K562 (cell line): ENCODE results near the gene FEN1. TPM values are rescaled to one million over a fixed set of nuclear protein-coding genes. Genes with fewer than 3 reads are reported as not detected.
A peak's percentile ranks its signal among the peaks of the same experiment; 100 is the strongest.

Source experiments
- ATAC-seq: fragments of 200-7000 bp; cut with Tn5 transposase; 3 replicates; pipeline ENCODE4 v1.9.1; 2020; ENCODE audit warnings: moderate library complexity
- BruUV-seq: library from RNA; stranded (reverse); fragments of 400-500 nt; replicated peaks from 2 replicates; lab custom pipeline; 2021; lab: Mats Ljungman, UMichigan
- CTCF ChIA-PET: fragments of 300-600 bp; formaldehyde crosslinking; extraction: SDS; loops from one replicate; lab custom pipeline; 2021; ENCODE audit warnings: low intra/inter-chr PET ratio; lab: Yijun Ruan, JAX
- POLR2A ChIA-PET: fragments of 300-600, 350-650 bp; sonication (Branson Sonifier 250); formaldehyde crosslinking; extraction: SDS; loops from one replicate; lab custom pipeline; 2021; ENCODE audit warnings: antibody characterized with exemption, inconsistent platforms; lab: Yijun Ruan, JAX
- DNase-seq, 4 experiments: peaks; one replicate each; pipeline versions ENCODE4 v3.0.0 to v3.0.0-alpha.2; 2011 to 2018; ENCODE audit warnings: low spot score in 3 of 4, mixed read lengths in 3 of 4; ENCODE audit errors: extremely low read depth in 1 of 4
- FAIRE-seq: peaks from 2 replicates; lab custom pipeline; 2011; peaks lifted over from hg19 to GRCh38; lab: Jason Lieb, UNC
- H2AFZ ChIP-seq: 2 replicates; pipeline ENCODE4 v1.6.0; 2011; ENCODE audit warnings: low read depth, low read length, control low read depth, inconsistent platforms
- H3K27ac ChIP-seq: fragments of 200-600 bp; 3 replicates; pipeline ENCODE4 v1.8.0; 2011; ENCODE audit warnings: low read depth, mild to moderate bottlenecking, control low read depth, inconsistent platforms, low read length, moderate library complexity, mixed read lengths; ENCODE audit errors: extremely low read depth
- H3K27me3 ChIP-seq, 2 experiments: fragments of 300-600 bp in 1 of 2; 2 replicates in 1 of 2; 3 replicates in 1 of 2; pipeline versions ENCODE4 v1.6.0 to v1.8.0; 2011; ENCODE audit warnings: inconsistent platforms in 2 of 2, low read length in 2 of 2, mild to moderate bottlenecking in 1 of 2, mixed read lengths in 1 of 2, moderate library complexity in 1 of 2; ENCODE audit not compliant: control insufficient read depth in 2 of 2, insufficient read depth in 2 of 2
- H3K36me3 ChIP-seq: fragments of 300-600 bp; 3 replicates; pipeline ENCODE4 v1.8.0; 2011; ENCODE audit warnings: mild to moderate bottlenecking, low read length, inconsistent platforms; ENCODE audit not compliant: control insufficient read depth, insufficient read depth
- H3K4me1 ChIP-seq, 2 experiments: fragments of 200-600 bp in 1 of 2; replicated peaks in 1 of 2; 2 replicates in 1 of 2; 3 replicates in 1 of 2; pipeline versions ENCODE4 v1.5.1 to v1.8.0; 2011; ENCODE audit warnings: inconsistent platforms in 2 of 2, low read length in 2 of 2, mild to moderate bottlenecking in 1 of 2, mixed read lengths in 1 of 2, moderate library complexity in 1 of 2; ENCODE audit not compliant: control insufficient read depth in 2 of 2, insufficient read depth in 2 of 2
- H3K4me2 ChIP-seq: 2 replicates; pipeline ENCODE4 v1.6.1; 2011; ENCODE audit warnings: low read length, control low read depth, inconsistent platforms, mixed read lengths; ENCODE audit not compliant: insufficient read depth
- H3K4me3 ChIP-seq: fragments of 200-600 bp; sonication (generic), shearing (Covaris generic); 2 replicates; pipeline ENCODE4 v1.5.1; 2016; ENCODE audit warnings: control low read depth, inconsistent platforms
- H3K79me2 ChIP-seq: fragments of 200-600 bp; 3 replicates; pipeline ENCODE4 v1.8.0; 2011; ENCODE audit warnings: low read length, inconsistent platforms; ENCODE audit not compliant: control insufficient read depth, insufficient read depth
- H3K9ac ChIP-seq, 2 experiments: 2 replicates each; pipeline versions ENCODE4 v1.6.0 to v1.6.1; 2011; ENCODE audit warnings: low read depth in 2 of 2, low read length in 2 of 2, control low read depth in 1 of 2, inconsistent platforms in 1 of 2, mild to moderate bottlenecking in 1 of 2, mixed read lengths in 1 of 2; ENCODE audit not compliant: insufficient read depth in 1 of 2
- H3K9me1 ChIP-seq: one replicate; pipeline ENCODE4 v1.6.0; 2011; ENCODE audit warnings: inconsistent platforms, mild to moderate bottlenecking, low read length, moderate library complexity; ENCODE audit not compliant: control insufficient read depth, insufficient read depth
- H3K9me3 ChIP-seq: replicated peaks from 2 replicates; pipeline ENCODE4 v1.5.1; 2011; ENCODE audit warnings: low read depth, low read length, inconsistent platforms; ENCODE audit not compliant: control insufficient read depth, insufficient read depth
- H4K20me1 ChIP-seq: replicated peaks from 2 replicates; pipeline ENCODE4 v1.6.1; 2011; ENCODE audit warnings: low read length, inconsistent platforms, mixed read lengths; ENCODE audit not compliant: control insufficient read depth, insufficient read depth
- ARID1B ChIP-seq: fragments of 450-650 bp; IDR thresholded peaks from 2 replicates; pipeline ENCODE4 v1.6.1; 2016; ENCODE audit warnings: antibody characterized with exemption, mild to moderate bottlenecking, inconsistent platforms
- CREM ChIP-seq: IDR thresholded peaks from 2 replicates; pipeline ENCODE4 v1.6.1; 2014; ENCODE audit warnings: antibody characterized with exemption, low read depth
- CTBP1 ChIP-seq: fragments of 450-650 bp; IDR thresholded peaks from 2 replicates; pipeline ENCODE4 v1.6.1; 2016; ENCODE audit warnings: borderline replicate concordance
- DEAF1 ChIP-seq: fragments of 450-650 bp; formaldehyde crosslinking; IDR thresholded peaks from 2 replicates; pipeline ENCODE4 v1.4.0; 2020; ENCODE audit warnings: mild to moderate bottlenecking, moderate library complexity
- ETV1 ChIP-seq: fragments of 450-650 bp; conservative IDR thresholded peaks from 2 replicates; pipeline ENCODE4 v1.6.1; 2016; ENCODE audit warnings: missing genetic modification characterization, control low read depth, low read depth, missing compliant biosample characterization
- GABPA ChIP-seq: fragments of 200-800 bp; sonication (Bioruptor generic); conservative IDR thresholded peaks from 2 replicates; pipeline ENCODE4 v1.6.1; 2016; ENCODE audit warnings: low read depth, missing genetic modification characterization, missing compliant biosample characterization
- HCFC1 ChIP-seq: IDR thresholded peaks from 2 replicates; pipeline ENCODE4 v1.6.1; 2012; ENCODE audit warnings: low read depth, low read length, improper control_type of control experiment
- KLF16 ChIP-seq: IDR thresholded peaks from 2 replicates; pipeline ENCODE4 v1.6.1; 2016; ENCODE audit warnings: antibody characterized with exemption
- NR2C1 ChIP-seq, 2 experiments: fragments of 450-650 bp; IDR thresholded peaks; 2 replicates each; pipeline ENCODE4 v1.6.1; 2017; ENCODE audit warnings: mild to moderate bottlenecking in 2 of 2, antibody characterized with exemption in 1 of 2, inconsistent platforms in 1 of 2, missing compliant biosample characterization in 1 of 2, missing genetic modification characterization in 1 of 2
- SMARCC2 ChIP-seq: fragments of 450-650 bp; IDR thresholded peaks from 2 replicates; pipeline ENCODE4 v1.6.1; 2017; ENCODE audit warnings: antibody characterized with exemption, moderate library complexity, mild to moderate bottlenecking, low read depth
- XRCC5 ChIP-seq: fragments of 200-400 bp; formaldehyde crosslinking; IDR thresholded peaks from 2 replicates; pipeline ENCODE4 v1.6.1; 2017; ENCODE audit warnings: low read depth, mild to moderate bottlenecking, low read length
- ZNF740 ChIP-seq, 3 experiments: fragments of 200-800 bp in 1 of 3; sonication (Bioruptor generic) in 1 of 3; sonication (generic) in 1 of 3; formaldehyde crosslinking in 1 of 3; IDR thresholded peaks; 2 replicates each; pipeline versions ENCODE4 v1.6.1 to v1.8.0; 2016 to 2022; ENCODE audit warnings: mild to moderate bottlenecking in 2 of 3, missing compliant biosample characterization in 2 of 3, missing genetic modification characterization in 2 of 3, missing genetic modification reagents in 1 of 3
- WGBS: fragments of 100-300 bp; shearing (Covaris generic); methylation state at CpG from one replicate; pipeline ENCODE4 v1.1.6; 2016; ENCODE audit warnings: low coverage, mixed read lengths; ENCODE audit not compliant: insufficient coverage; ENCODE audit errors: missing lambda C conversion rate; 5-methylcytosine and 5-hydroxymethylcytosine counted together
- in situ Hi-C: fragments of 300-500 bp; cut with MboI; formaldehyde crosslinking; loops from 4 replicates; pipeline ENCODE4 v1.15.0; 2018; ENCODE audit warnings: inconsistent platforms, mixed read lengths
- intact Hi-C: fragments of 100-400 bp; cut with micrococcal nuclease; formaldehyde crosslinking; loops from 2 replicates; pipeline ENCODE4 v1.14.2; 2022
- polyA plus RNA-seq, 8 experiments: library from polyadenylated mRNA; depleted of rRNA in 4 of 8; stranded (reverse) in 5 of 8; unstranded in 3 of 8; fragments of >200 nt; fragmentation: Nextera tagmentation in 2 of 8; fragmentation: Illumina TruSeq in 1 of 8; extraction: Ambion mirVana in 2 of 8; extraction: Trizol in 1 of 8; gene quantifications; 2 replicates each; pipeline versions ENCODE4 v1.2.1 to v1.2.3, GENCODE V29; 2011 to 2014; ENCODE audit warnings: inconsistent platforms in 1 of 8, missing spikeins in 1 of 8
- total RNA-seq, 7 experiments: library from RNA; depleted of rRNA in 6 of 7; stranded (reverse); fragments of >200 nt in 6 of 7; fragmentation: Illumina TruSeq in 2 of 7; extraction: Trizol in 2 of 7; gene quantifications; 2 replicates each; pipeline versions ENCODE4 v1.2.1 to v1.2.3, GENCODE V29; 2011 to 2021; ENCODE audit warnings: low replicate concordance in 1 of 7
- TF ChIP-seq, protein P1 (sequence below): fragments of 250-450 bp; sonication (Bioruptor Pico); IDR thresholded peaks from 2 replicates; pipeline ENCODE4 v1.8.0; 2022; ENCODE audit warnings: moderate library complexity, mild to moderate bottlenecking, inconsistent platforms
- TF ChIP-seq, protein P2 (sequence below), 3 experiments: IDR thresholded peaks in 2 of 3; conservative IDR thresholded peaks in 1 of 3; 2 replicates each; pipeline ENCODE4 v1.5.1; 2011 to 2012; ENCODE audit warnings: low read length in 3 of 3, mild to moderate bottlenecking in 3 of 3, control low read depth in 2 of 3, improper control_type of control experiment in 1 of 3, inconsistent platforms in 1 of 3, low read depth in 1 of 3, mixed read lengths in 1 of 3, moderate library complexity in 1 of 3; ENCODE audit not compliant: insufficient read depth in 2 of 3

The FEN1 gene
- total and polyA plus RNA-seq, 9 of the 15 experiments (the other 6 are each of a cell fraction or from before 2014, with no cell fraction given) = 58.1 to 156 (median 137) TPM

GRCh38 chr11:61747192-61747966 is 45.3 kb upstream of the FEN1 start:
- H3K27ac ChIP-seq = no peak overlapping the region
- 31% methylated on average over 17 of the region's 19 CpGs for WGBS
- in situ Hi-C loops = loop anchor here (5.0 kb wide), 1 partner anchor 45 kb away; the partner anchor contains the start of genes FEN1 and TMEM258
- intact Hi-C loops = loop anchor here (5.0 kb wide), 1 partner anchor 360 kb away; no protein-coding TSS in a partner anchor
- H3K9me1 ChIP-seq = no peaks in the 10 kb centered on the region
- H3K4me3 ChIP-seq = no peak overlapping the region
- peak overlapping the region; percentile 97 for H2AFZ ChIP-seq
- no peaks in the 10 kb centered on the region for H3K9me3 ChIP-seq
- FAIRE-seq = peak; percentile 74
- H3K27me3 ChIP-seq = no peaks in the 10 kb centered on the region
- ATAC-seq = peak; percentile 90
- no peaks in the 10 kb centered on the region for H4K20me1 ChIP-seq
- H3K36me3 ChIP-seq = no peaks in the 10 kb centered on the region
- H3K4me1 ChIP-seq = peaks cover 43 to 84% of the 10 kb centered on the region in 2 experiments
- no peaks in the 10 kb centered on the region for H3K79me2 ChIP-seq
- no peak overlapping the region for H3K4me2 ChIP-seq
- BruUV-seq = no TSS peak
- POLR2A ChIA-PET = interaction anchor here (0.6 to 2.2 kb wide), 5 partner anchors 33 to 1939 kb away, joined by 3 to 8 read pairs (median 4); partner anchors contain the start of genes FEN1 and TMEM258
- DNase-seq = peak; percentile 86 to 90 (median 88)
- CTCF ChIA-PET = interaction anchor here (0.6 to 1.5 kb wide), 8 partner anchors 14 to 1058 kb away, joined by 3 to 10 read pairs (median 3); partner anchors contain the start of gene NXF1
- H3K9ac ChIP-seq = peak overlapping the region; percentile 30 to 69; a peak in 3 of 4 replicates
- TF ChIP-seq CTBP1 (peak; percentile 52; the same call in 1 of the 2 replicates), ZNF740 (CRISPR knock-in tag; IDR thresholded peaks at IDR 0.05) (0 out of 2 replicates have a peak, but pooled peaks have one; percentile 34), ZNF740 (tag; IDR thresholded peaks at IDR 0.05) (no peak), GABPA (tag) (peak; percentile 49; the same call in 1 of the 2 replicates), ETV1 (tag) (peak; percentile 56; the same call in 1 of the 2 replicates), KLF16 (peak; percentile 27; the same call in 1 of the 2 replicates), NR2C1 (IDR thresholded peaks at IDR 0.05) (no peak), NR2C1 (tag; IDR thresholded peaks at IDR 0.05) (peak; percentile 30; the same call in 1 of the 2 replicates), XRCC5 (peak; percentile 75; the same call in 1 of the 2 replicates), HCFC1 (0 out of 2 replicates have a peak, but pooled peaks have one; percentile 29), SMARCC2 (no peak), CREM (peak; percentile 49), ARID1B (peak; percentile 27; the same call in 1 of the 2 replicates), DEAF1 (CRISPR knock-in tag) (peak; percentile 83)
- TF ChIP-seq, protein P1, sequence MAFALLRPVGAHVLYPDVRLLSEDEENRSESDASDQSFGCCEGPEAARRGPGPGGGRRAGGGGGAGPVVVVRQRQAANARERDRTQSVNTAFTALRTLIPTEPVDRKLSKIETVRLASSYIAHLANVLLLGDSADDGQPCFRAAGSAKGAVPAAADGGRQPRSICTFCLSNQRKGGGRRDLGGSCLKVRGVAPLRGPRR (CRISPR knock-in tag) = no peak
- TF ChIP-seq, protein P2, sequence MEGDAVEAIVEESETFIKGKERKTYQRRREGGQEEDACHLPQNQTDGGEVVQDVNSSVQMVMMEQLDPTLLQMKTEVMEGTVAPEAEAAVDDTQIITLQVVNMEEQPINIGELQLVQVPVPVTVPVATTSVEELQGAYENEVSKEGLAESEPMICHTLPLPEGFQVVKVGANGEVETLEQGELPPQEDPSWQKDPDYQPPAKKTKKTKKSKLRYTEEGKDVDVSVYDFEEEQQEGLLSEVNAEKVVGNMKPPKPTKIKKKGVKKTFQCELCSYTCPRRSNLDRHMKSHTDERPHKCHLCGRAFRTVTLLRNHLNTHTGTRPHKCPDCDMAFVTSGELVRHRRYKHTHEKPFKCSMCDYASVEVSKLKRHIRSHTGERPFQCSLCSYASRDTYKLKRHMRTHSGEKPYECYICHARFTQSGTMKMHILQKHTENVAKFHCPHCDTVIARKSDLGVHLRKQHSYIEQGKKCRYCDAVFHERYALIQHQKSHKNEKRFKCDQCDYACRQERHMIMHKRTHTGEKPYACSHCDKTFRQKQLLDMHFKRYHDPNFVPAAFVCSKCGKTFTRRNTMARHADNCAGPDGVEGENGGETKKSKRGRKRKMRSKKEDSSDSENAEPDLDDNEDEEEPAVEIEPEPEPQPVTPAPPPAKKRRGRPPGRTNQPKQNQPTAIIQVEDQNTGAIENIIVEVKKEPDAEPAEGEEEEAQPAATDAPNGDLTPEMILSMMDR (IDR thresholded peaks at IDR 0.05 in 2 of 3, conservative IDR thresholded peaks at IDR 0.05 in 1 of 3; ENCODE audit: insufficient read depth in 2 of 3, low read depth in 1 of 3, low read length in 3 of 3) = peak; percentile 94 to 96 (median 95)
